Measurements from ENCODE around the gene RWDD2A.

The RWDD2A gene

DNA sequence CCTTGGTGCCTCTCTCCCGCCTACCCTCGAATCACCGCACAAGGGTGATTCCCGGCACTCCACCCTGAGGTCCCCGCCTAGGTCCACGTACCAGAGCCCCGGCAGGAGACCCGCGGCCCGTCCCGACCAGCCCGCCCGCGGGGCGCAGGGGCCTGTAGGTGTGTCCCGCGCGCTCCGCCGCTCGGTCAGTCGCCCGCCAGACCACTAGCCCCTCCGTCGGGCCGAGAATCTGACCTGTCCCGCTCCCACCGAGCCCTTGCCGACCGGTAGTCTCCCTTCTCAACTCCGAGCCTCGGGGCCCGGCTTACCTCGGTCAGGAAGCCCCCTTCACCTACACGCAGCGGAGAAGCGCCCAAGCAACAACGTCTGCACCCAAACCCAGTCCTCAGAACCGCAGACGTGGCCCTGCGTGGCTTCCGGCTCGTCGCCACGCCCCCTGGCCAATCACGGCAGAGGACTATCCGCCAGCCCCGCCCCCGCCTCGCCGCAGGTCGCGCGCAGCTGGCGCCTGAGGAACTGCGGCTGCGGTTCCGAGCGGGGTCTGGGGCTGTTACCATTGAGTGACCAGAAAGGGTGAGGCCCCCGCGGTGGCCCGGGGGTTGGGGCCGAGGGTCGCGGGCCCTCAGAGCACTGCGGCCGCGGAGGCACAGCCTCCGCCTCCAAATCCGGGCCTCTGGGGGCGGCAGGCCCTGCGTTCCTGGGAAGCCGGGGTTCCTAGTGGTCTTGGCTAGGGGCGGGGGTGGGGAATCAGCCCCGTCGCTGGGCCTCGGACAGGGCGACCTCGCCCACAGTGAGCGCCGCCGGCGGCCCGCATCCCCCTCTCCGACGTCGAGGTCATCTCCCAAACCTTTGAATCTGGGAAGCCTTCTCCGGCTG lies at the start of gene RWDD2A, which contains the start of gene PGM3:
RWDD2A (plus strand) TSS at position 487 of the 876 bp plus-strand sequence. CDS start 1,095 bp downstream, outside the sequence.
PGM3 (minus strand) TSS at position 395 of the 876 bp plus-strand sequence. CDS start 2,253 bp downstream, outside the sequence.
- TF ChIP-seq GATA2 (IDR thresholded peaks at IDR 0.05; ENCODE audit: low read depth, low read length): no peak
- TF ChIP-seq GATA3 (IDR thresholded peaks at IDR 0.05; ENCODE audit: low read depth, low read length): no peak

GRCh38 chr6:83151114-83151513 lies 42.0 kb upstream of the RWDD2A start:
- no peak for TF ChIP-seq GATA2 (IDR thresholded peaks at IDR 0.05; ENCODE audit: low read depth, low read length)
- TF ChIP-seq GATA3 (IDR thresholded peaks at IDR 0.05; ENCODE audit: low read depth, low read length): no peak

DNA sequence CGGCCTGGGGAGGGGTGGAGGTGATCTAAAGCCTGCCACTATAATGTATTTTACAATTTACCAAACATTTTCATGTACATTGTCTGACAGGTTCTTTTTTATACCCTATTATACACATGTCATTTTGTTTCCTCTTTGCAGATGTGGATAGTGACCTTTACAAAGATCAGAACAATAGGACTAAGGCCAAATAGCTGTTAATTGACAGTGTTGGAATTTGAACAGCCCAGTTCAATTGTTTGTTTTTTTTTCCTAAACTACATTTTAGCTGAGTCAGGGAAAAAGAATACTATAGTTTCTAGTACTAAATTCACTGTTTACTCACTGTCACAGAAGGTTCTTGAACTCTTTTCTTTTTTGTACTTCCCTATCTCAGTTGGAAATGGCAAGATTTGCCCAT lies 40.2 kb upstream of the RWDD2A start:
- no peak for TF ChIP-seq GATA2 (IDR thresholded peaks at IDR 0.05; ENCODE audit: low read depth, low read length)
- no peak for TF ChIP-seq GATA3 (IDR thresholded peaks at IDR 0.05; ENCODE audit: low read depth, low read length)

DNA sequence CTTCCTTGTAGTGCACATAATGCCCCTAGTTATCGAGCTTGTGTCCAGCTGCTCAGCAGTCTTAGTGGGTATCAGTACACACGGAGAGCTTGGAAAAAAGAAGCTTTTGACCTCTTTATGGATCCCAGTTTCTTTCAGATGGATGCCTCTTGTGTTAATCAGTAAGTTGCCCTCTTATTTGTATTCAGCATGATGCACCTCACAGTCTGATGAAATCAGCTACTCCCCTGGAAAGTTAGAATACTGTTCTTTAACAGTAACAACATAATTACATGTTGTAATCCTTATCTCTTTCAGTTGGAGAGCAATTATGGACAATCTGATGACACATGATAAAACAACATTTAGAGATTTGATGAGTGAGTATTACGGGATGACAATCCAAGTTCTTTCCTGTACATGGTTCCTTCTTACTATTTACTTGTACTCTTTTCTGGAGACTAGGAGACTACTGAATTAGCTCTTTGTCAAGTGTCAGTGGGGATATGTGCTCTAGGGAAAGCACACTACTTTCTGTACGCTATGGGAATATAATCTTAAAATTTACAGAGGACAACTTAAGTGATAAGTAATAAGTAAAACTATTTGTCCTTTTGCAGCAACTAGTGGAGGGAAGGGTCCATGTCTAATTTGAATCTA lies 39.2 kb upstream of the RWDD2A start:
- TF ChIP-seq GATA2 (IDR thresholded peaks at IDR 0.05; ENCODE audit: low read depth, low read length) (no peak), GATA3 (IDR thresholded peaks at IDR 0.05; ENCODE audit: low read depth, low read length) (no peak)

- TF ChIP-seq GATA3 (IDR thresholded peaks at IDR 0.05; ENCODE audit: low read depth, low read length) (no peak), GATA2 (IDR thresholded peaks at IDR 0.05; ENCODE audit: low read depth, low read length) (no peak)
Observed at GRCh38 chr6:83155794-83156193, 37.4 kb upstream of the RWDD2A start.

- no peak for TF ChIP-seq GATA2 (IDR thresholded peaks at IDR 0.05; ENCODE audit: low read depth, low read length)
- no peak for TF ChIP-seq GATA3 (IDR thresholded peaks at IDR 0.05; ENCODE audit: low read depth, low read length)
Observed at GRCh38 chr6:83160167-83160566, 33.0 kb upstream of the RWDD2A start.

- TF ChIP-seq GATA2 (IDR thresholded peaks at IDR 0.05; ENCODE audit: low read depth, low read length): no peak
- TF ChIP-seq GATA3 (IDR thresholded peaks at IDR 0.05; ENCODE audit: low read depth, low read length): no peak
Observed at GRCh38 chr6:83167726-83168278, 25.4 kb upstream of the RWDD2A start.

- TF ChIP-seq GATA3 (IDR thresholded peaks at IDR 0.05; ENCODE audit: low read depth, low read length): no peak
- TF ChIP-seq GATA2 (IDR thresholded peaks at IDR 0.05; ENCODE audit: low read depth, low read length): no peak
Observed at GRCh38 chr6:83168556-83168955, 24.6 kb upstream of the RWDD2A start.

- TF ChIP-seq GATA2 (IDR thresholded peaks at IDR 0.05; ENCODE audit: low read depth, low read length) (no peak), GATA3 (IDR thresholded peaks at IDR 0.05; ENCODE audit: low read depth, low read length) (no peak)
Observed at GRCh38 chr6:83169106-83169505, 24.1 kb upstream of the RWDD2A start.

GRCh38 chr6:83169511-83169910 lies 23.6 kb upstream of the RWDD2A start:
- TF ChIP-seq GATA3 (IDR thresholded peaks at IDR 0.05; ENCODE audit: low read depth, low read length) (no peak), GATA2 (IDR thresholded peaks at IDR 0.05; ENCODE audit: low read depth, low read length) (no peak)

DNA sequence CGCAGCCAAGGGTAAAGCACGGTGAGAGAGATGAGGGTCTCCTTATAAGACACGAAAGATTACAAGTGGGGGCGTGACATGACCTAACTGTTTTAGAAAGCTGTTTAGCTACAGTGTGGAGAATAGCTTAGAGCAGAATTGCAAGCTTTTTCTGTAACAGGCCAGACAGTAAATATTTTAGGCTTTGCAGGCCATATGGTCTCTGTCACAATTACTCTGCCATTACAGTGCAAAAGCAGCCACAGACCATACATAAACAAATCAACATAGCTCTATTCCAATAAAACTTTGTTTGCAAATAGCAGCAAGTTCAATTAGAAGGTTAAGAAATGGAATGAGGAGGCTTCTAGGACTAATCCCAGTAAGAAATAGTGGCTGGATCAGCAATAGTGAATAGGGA lies 16.9 kb upstream of the RWDD2A start:
- no peak for TF ChIP-seq GATA3 (IDR thresholded peaks at IDR 0.05; ENCODE audit: low read depth, low read length)
- TF ChIP-seq GATA2 (IDR thresholded peaks at IDR 0.05; ENCODE audit: low read depth, low read length): no peak

GRCh38 chr6:83180426-83180950 lies 12.7 kb upstream of the RWDD2A start:
- TF ChIP-seq GATA3 (IDR thresholded peaks at IDR 0.05; ENCODE audit: low read depth, low read length): no peak
- TF ChIP-seq GATA2 (IDR thresholded peaks at IDR 0.05; ENCODE audit: low read depth, low read length): no peak

- TF ChIP-seq GATA2 (IDR thresholded peaks at IDR 0.05; ENCODE audit: low read depth, low read length) (no peak), GATA3 (IDR thresholded peaks at IDR 0.05; ENCODE audit: low read depth, low read length) (no peak)
Observed at GRCh38 chr6:83182114-83182513, 11.0 kb upstream of the RWDD2A start.

All from SH-SY5Y (cell line).